NCI-H1694 treated with DMSO at 0.1 percent for 48 hours (cell line): ENCODE data around the gene MARCHF9.
"Not testable (repeated sequence)": the region's sequence is repeated elsewhere in the genome, so short reads cannot be mapped to it uniquely, and the experiment has no call there.

Experiments
- DNase-seq: peaks from one replicate; lab custom pipeline; 2025; lab: John Stamatoyannopoulos, UW

Gene MARCHF9, protein sequence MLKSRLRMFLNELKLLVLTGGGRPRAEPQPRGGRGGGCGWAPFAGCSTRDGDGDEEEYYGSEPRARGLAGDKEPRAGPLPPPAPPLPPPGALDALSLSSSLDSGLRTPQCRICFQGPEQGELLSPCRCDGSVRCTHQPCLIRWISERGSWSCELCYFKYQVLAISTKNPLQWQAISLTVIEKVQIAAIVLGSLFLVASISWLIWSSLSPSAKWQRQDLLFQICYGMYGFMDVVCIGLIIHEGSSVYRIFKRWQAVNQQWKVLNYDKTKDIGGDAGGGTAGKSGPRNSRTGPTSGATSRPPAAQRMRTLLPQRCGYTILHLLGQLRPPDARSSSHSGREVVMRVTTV

DNA sequence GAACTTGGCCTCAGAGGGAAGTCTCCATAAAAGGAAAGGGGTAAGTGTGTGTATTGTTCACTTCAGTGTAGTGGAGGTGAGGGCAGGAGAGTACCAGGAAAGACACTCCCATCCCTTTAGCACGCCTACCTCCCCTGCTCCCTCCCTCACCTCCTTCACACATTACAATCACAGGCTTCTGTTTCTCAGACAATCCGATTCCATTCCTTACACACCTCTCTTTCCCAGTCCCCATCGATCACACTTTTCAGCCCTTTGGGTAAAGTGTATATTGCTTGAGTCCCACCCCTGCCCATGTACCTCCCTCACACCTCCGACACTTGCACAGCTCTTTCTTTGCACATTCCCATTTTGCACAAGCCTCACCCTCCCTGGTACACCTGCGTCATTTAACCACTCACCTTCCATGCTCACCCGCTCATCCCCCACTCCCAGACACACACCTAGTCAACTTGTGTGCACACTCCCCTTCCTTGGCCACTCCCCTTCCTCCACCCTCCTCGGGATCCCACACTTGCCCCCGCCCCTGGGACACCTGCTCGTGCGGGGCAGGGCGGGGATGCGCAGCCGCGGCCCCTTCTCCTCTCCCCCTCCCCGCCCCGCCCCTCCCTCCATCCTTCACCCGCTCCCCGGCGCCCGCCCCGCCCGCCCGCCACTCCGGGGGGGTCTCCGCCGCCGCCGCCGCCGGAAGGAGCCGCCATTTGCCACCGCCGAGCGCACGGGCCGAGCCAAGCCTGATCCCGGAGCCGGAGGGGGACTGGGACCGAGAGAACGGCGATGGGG lies at the start of gene MARCHF9:
Gene MARCHF9 (plus strand): TSS at position 693 of the 783 bp plus-strand sequence. CDS start 426 bp downstream, outside the sequence.
- peak; percentile 29 for DNase-seq

DNA sequence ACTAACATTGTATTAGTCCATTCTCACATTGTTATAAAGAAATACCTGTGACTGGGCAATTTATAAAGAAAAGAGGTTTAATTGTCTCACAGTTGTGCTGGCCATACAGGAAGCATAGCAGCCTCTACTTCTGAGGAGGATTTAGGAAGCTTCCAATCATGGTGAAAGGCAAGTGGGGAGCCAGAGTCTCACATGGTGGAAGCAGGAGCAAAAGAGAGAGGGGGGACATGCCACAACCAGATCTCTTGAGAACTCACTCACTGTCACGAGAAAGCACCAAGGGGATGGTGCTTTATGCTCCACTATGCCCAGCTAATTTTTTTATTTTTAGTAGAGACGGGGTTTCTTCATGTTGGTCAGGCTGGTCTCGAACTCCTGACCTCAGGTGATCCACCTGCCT lies 47.7 kb upstream of the MARCHF9 start:
- DNase-seq: no peak

- no peak for DNase-seq
These were observed 46.6 kb upstream of the MARCHF9 start for GRCh38 chr12:57708296-57708695.

DNA sequence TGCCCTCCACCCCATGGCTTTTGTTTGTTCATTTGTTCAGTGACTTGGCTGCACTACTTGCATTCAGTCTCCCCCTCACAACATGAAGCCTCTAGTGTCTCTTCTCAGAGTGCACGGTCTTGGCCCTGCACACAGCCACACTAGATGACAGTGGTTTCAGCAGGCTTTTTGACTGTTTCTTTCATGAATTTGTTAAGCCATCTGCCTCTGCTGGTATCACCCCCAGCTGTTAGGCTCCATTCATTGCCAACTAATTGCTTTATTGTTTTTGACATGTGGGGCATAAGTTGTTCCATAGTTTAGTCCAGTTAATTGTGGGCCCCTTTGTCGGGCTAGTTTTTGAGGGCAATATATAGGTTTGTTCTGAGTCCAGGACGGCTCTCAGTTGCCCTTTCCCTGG lies 42.2 kb upstream of the MARCHF9 start:
- peak; percentile 72 for DNase-seq

DNA sequence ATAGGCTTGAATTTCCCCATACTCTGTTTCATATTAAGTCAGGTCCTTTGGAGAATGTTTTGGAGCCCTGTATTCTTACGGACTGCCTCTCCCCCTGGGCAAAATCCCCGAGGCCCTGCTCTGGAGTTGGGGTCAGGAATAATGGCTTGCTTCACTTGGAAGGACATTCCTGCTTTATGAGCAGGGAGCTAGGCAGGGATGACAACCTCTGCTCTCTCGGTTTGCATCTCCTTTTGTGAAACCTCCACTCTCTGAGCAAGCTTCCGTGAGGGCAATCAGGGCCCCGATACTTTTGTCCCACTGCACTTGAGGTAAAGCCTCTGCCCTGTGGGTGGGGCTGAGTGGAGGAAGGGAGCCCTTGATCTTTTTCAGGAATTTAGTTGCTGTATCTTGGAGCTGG lies 41.7 kb upstream of the MARCHF9 start:
- DNase-seq: no peak

- DNase-seq: not testable (repeated sequence)
These were observed 39.7 kb upstream of the MARCHF9 start for GRCh38 chr12:57715036-57715748.

DNA sequence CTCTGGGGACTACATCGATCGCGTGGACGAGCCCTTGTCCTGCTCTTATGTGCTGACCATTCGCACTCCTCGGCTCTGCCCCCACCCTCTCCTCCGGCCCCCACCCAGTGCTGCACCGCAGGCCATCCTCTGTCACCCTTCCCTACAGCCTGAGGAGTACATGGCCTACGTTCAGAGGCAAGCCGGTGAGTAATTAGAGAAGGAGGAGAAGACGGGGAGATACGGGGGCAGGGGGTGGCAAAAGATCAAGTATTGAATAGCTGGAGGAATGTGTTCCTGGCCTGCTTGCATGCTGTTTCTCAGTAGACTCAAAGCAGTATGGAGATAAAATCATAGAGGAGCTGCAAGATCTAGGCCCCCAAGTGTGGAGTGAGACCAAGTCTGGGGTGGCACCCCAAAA lies 39.1 kb upstream of the MARCHF9 start:
- DNase-seq: no peak

- DNase-seq: no peak
These were observed 38.6 kb upstream of the MARCHF9 start for GRCh38 chr12:57716305-57716704.

GRCh38 chr12:57717131-57717530 lies 37.8 kb upstream of the MARCHF9 start:
- DNase-seq: no peak

DNA sequence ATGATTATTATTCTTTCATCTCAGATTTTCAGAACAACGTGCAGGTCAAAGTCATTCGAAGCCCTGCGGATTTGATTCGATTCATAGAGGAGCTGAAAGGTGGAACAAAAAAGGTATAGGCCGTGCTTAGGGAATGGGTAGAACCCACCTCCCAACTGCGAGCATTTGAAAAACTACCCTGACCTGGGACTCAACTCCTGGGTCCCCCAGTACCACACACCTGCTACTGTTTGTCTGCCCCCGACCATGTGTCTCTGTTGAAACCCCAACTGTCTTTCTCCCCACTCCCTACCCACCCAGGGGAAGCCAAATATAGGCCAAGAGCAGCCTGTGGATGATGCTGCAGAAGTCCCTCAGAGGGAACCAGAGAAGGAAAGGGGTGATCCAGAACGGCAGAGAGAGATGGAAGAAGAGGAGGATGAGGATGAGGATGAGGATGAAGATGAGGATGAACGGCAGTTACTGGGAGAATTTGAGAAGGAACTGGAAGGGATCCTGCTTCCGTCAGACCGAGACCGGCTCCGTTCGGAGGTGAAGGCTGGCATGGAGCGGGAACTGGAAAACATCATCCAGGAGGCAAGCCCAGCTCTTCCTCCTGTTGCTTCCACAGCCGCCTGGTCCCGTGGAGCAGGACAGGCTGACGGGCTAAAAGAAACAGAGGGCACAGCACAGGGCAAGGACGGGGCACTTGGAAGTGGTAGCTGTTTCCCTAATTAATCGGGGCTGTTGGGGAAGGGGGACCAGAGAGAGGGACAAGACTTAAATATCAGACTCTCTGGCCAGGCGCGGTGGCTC lies 36.9 kb upstream of the MARCHF9 start:
- DNase-seq: no peak

DNA sequence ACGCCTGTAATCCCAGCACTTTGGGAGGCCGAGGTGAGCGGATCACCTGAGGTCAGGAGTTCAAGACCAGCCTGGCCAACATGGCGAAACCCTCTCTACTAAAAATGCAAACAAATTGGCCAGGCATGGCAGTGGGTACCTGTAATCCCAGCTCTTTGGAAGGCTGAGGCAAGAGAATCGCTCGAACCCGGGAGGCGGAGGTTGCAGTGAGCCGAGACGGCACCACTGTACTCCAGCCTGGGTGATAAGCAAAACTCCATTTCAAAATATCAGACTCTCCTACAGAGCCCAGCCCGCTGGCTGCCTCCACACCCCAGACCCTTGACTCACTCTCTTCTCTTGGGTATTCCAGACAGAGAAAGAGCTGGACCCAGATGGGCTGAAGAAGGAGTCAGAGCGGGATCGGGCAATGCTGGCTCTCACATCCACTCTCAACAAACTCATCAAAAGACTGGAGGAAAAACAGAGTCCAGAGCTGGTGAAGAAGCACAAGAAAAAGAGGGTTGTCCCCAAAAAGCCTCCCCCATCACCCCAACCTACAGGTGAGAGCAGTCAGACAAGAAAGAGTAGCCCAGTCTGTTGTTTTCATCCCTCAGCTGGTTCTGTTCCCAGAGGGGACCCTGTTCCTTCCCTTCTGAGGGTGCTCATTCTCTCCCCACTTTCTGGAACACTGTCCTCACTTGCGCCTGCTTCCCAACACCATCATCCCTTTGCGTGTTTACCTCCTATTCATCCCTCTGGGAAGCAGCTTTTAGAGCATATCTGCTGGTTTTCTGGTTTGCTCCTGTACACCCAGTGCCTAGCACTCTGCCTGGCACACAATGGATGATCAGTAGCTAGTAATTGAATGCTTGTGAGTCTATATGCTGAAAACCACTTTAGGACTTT lies 36.0 kb upstream of the MARCHF9 start:
- no peak for DNase-seq

DNA sequence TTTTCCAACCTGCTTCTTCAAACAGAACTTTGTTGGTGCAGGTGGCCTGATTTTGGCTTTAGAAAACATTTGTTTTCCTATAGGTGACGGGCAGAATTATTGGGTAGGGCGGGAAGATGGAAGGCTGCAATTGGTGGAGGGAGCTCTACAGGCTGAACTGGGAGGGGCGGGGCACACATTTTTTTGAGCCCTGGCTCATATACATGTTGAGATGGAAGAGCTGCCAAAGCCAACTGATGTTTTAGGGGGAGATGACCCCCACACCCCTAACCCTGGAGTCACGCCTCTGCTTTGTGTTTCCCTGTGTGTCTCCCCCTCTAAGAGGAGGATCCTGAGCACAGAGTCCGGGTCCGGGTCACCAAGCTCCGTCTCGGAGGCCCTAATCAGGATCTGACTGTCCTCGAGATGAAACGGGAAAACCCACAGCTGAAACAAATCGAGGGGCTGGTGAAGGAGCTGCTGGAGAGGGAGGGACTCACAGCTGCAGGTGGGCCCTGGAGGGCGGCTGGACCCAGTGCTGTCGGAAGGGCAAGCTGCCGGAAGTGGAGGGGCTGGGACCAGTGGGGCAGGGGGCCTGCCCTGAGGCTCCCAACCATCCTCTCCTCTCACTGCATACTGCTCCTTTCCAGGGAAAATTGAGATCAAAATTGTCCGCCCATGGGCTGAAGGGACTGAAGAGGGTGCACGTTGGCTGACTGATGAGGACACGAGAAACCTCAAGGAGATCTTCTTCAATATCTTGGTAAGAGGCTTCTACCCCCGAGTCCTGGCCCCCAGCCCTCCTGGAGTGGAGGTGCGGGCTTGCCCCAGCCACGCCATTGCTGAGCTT lies 34.9 kb upstream of the MARCHF9 start:
- DNase-seq: no peak

DNA sequence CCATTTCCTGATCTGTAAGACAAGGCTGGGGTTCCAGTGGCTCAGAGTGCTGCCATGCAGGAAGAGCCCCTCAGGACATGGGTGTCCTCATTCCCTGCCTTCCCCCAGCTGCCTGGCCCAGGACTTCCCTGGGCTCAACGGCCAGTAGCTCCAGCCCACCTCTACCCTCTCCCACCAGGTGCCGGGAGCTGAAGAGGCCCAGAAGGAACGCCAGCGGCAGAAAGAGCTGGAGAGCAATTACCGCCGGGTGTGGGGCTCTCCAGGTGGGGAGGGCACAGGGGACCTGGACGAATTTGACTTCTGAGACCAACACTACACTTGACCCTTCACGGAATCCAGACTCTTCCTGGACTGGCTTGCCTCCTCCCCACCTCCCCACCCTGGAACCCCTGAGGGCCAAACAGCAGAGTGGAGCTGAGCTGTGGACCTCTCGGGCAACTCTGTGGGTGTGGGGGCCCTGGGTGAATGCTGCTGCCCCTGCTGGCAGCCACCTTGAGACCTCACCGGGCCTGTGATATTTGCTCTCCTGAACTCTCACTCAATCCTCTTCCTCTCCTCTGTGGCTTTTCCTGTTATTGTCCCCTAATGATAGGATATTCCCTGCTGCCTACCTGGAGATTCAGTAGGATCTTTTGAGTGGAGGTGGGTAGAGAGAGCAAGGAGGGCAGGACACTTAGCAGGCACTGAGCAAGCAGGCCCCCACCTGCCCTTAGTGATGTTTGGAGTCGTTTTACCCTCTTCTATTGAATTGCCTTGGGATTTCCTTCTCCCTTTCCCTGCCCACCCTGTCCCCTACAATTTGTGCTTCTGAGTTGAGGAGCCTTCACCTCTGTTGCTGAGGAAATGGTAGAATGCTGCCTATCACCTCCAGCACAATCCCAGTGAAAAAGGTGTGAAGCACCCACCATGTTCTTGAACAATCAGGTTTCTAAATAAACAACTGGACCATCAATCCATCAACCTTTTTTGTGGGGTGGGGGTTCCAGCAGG lies 34.0 kb upstream of the MARCHF9 start:
- no peak for DNase-seq

DNA sequence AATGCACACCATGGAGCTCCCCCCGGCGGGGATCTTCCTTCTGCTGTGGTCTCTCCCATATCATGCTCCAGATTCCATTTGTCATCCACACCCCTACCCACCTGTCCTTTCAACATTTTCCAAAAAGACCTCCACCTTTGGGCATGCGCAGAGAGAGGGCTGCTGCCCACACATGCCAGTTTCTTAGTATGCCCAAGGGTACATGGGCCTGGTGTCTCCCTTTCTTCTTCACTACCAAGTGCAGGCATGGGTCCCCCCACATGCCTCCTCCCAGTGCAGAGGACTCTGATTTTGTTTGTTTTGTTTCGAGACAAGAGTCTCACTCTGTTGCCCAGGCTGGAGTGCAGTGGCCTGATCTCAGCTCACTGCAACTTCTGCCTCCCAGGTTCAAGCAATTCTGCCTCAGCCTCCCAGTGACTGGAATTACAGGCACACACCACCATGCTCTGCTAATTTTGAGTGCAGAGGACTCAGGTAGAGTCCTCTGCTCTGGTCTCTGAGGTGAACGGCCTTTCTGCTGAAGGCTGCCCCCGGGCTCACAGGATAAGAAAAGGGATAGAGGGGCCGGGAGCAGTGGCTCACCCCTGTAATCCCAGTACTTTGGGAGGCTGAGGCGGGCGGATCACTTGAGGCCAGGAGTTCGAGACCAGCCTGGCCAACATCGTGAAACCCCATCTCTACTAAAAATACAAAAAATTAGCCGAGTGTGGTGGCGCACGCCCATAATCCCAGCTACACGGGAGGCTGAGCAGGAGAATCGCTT lies 32.9 kb upstream of the MARCHF9 start:
- DNase-seq: not testable (repeated sequence)

DNA sequence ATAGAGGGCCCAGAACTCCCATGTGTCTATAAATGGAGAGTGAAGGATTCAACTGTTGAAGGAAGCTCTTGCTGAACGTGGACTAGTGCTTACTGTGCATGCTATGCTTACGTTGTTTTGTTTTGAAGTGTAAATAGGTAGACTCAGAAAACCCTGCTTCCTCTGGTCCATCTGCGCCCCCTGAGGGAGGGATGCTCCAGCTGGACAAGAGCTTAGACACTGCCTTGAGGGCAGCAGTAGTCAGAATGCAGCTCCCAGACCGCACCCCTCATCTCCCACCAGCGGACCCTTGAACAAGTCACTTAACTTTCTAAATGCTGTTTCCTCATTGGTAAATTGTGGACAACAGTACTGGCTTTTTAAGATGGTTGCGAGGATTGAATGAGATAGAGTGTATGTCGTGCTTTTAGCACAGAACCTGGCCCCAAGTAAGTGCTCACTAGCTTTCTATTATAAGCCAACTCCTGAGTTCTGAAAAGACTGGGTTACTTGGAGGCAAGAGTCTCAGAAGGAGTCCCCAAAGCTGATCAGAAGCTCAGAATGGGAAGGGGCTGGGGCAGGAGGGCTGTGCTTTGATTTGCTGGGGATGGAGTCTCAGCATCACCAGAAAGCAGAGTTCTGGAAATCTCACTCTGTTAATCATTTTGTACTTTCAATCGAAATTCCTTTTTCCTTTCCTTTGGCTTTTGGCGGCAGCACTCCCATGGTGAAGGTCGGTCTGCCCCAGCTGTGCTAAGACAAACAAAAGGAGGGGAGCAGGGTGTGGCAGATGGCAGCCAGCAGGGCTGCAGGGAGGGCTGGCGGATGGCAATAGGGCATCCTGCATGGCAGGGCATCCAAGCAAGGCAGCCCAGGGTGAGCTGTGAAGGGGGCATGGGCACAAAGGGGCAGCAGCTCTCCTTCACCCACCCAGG lies 31.9 kb upstream of the MARCHF9 start:
- peak; percentile 12 for DNase-seq

DNA sequence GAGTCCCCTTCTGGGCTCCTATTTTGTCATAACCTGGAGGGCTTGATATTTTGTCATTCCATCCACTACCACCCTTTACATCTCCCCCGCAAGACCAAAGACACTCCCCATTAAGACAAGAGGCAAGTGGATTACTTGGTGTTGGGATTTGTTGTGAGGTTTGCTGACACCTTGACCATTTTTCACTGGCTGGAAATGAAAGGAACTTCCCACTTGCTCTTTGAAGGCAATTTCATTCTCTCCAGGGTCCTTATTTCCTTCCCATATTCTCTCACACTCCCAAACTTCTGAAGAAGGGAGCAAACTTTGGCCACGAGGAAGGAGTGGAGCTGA lies 31.3 kb upstream of the MARCHF9 start:
- DNase-seq: no peak
